ENCODE data around the gene BTNL8. TPM values are rescaled to one million over a fixed set of nuclear protein-coding genes. Genes with fewer than 3 reads are reported as not detected.
A peak's percentile ranks its signal among the peaks of the same experiment; 100 is the strongest.

BTNL8 gene
- total and polyA plus RNA-seq, 2 experiments from 2014 or later, result 9.8 to 19.1 TPM

GRCh38 chr5:180868960-180869359 is 30.0 kb upstream of the BTNL8 start:
- Histone ChIP-seq H3K27ac (no peak overlapping the region), H3K4me1 (ENCODE audit: insufficient read depth) (peaks cover 6% of the 10 kb centered on the region), H3K36me3 (replicated peaks; ENCODE audit: insufficient read depth, low read depth) (no peaks in the 10 kb centered on the region), H3K4me3 (no peak overlapping the region), H4K20me1 (ENCODE audit: insufficient read depth, poor library complexity, severe bottlenecking) (no peaks in the 10 kb centered on the region), H3K9me2 (replicated peaks; ENCODE audit: insufficient read depth) (no peaks in the 10 kb centered on the region), H2AFZ (no peak overlapping the region), H3K9me3 (ENCODE audit: low read depth) (no peaks in the 10 kb centered on the region), H3K27me3 (no peaks in the 10 kb centered on the region), H3K4me2 (no peak overlapping the region), H3K79me2 (no peaks in the 10 kb centered on the region)
- TF ChIP-seq CTCF (IDR thresholded peaks at IDR 0.05; ENCODE audit: poor library complexity) (peak; percentile 81), EZH2phosphoT487 (IDR thresholded peaks at IDR 0.05; ENCODE audit: low read depth, severe bottlenecking, unreplicated experiment) (no peak)
- peak; percentile 90 for DNase-seq (ENCODE audit: low spot score)
- WGBS (ENCODE audit: low lambda C conversion rate, missing lambda C conversion rate), result 1% methylated on average over 3 of the region's 3 CpGs

- H3K4me2 ChIP-seq, result no peak overlapping the region
- no peak overlapping the region for H3K4me3 ChIP-seq
- H3K9me2 ChIP-seq (replicated peaks; ENCODE audit: insufficient read depth), result no peaks in the 10 kb centered on the region
- H3K27ac ChIP-seq, result no peak overlapping the region
- no peaks in the 10 kb centered on the region for H3K36me3 ChIP-seq (replicated peaks; ENCODE audit: insufficient read depth, low read depth)
- no peaks in the 10 kb centered on the region for H3K79me2 ChIP-seq
- H3K27me3 ChIP-seq, result no peaks in the 10 kb centered on the region
- H4K20me1 ChIP-seq (ENCODE audit: insufficient read depth, poor library complexity, severe bottlenecking), result no peaks in the 10 kb centered on the region
- H3K9me3 ChIP-seq (ENCODE audit: low read depth), result no peaks in the 10 kb centered on the region
- TF ChIP-seq EZH2phosphoT487 (IDR thresholded peaks at IDR 0.05; ENCODE audit: low read depth, severe bottlenecking, unreplicated experiment), result no peak
- no peak for TF ChIP-seq CTCF (IDR thresholded peaks at IDR 0.05; ENCODE audit: poor library complexity)
- no peak for TF ChIP-seq EZH2 (IDR thresholded peaks at IDR 0.05; ENCODE audit: borderline replicate concordance)
- no peak overlapping the region for H2AFZ ChIP-seq
- DNase-seq (ENCODE audit: low spot score), result no peak
- WGBS (ENCODE audit: low lambda C conversion rate, missing lambda C conversion rate), result 87% methylated on average over 1 of the region's 1 CpG
- peaks cover 6% of the 10 kb centered on the region for H3K4me1 ChIP-seq (ENCODE audit: insufficient read depth)
These were observed 29.4 kb upstream of the BTNL8 start for GRCh38 chr5:180869587-180869986.

- no peak overlapping the region for H3K27ac ChIP-seq
- H2AFZ ChIP-seq, result no peak overlapping the region
- H3K27me3 ChIP-seq, result no peaks in the 10 kb centered on the region
- no peak overlapping the region for H3K4me3 ChIP-seq
- no peaks in the 10 kb centered on the region for H3K79me2 ChIP-seq
- H3K9me2 ChIP-seq (replicated peaks; ENCODE audit: insufficient read depth), result no peaks in the 10 kb centered on the region
- no peak for DNase-seq (ENCODE audit: low spot score)
- H3K9me3 ChIP-seq (ENCODE audit: low read depth), result no peaks in the 10 kb centered on the region
- no peaks in the 10 kb centered on the region for H3K36me3 ChIP-seq (replicated peaks; ENCODE audit: insufficient read depth, low read depth)
- TF ChIP-seq EZH2phosphoT487 (IDR thresholded peaks at IDR 0.05; ENCODE audit: low read depth, severe bottlenecking, unreplicated experiment) (no peak), CTCF (IDR thresholded peaks at IDR 0.05; ENCODE audit: poor library complexity) (no peak), EZH2 (IDR thresholded peaks at IDR 0.05; ENCODE audit: borderline replicate concordance) (no peak)
- 74% methylated on average over 16 of the region's 16 CpGs for WGBS (ENCODE audit: low lambda C conversion rate, missing lambda C conversion rate)
- peaks cover 4% of the 10 kb centered on the region for H3K4me1 ChIP-seq (ENCODE audit: insufficient read depth)
- no peaks in the 10 kb centered on the region for H4K20me1 ChIP-seq (ENCODE audit: insufficient read depth, poor library complexity, severe bottlenecking)
- no peak overlapping the region for H3K4me2 ChIP-seq
These were observed 28.5 kb upstream of the BTNL8 start for GRCh38 chr5:180870276-180871068.

Measured in hepatocyte (in vitro differentiated cells).